ENCODE data around the gene TUBB. TPM values are rescaled to one million over a fixed set of nuclear protein-coding genes. Genes with fewer than 3 reads are reported as not detected.

The TUBB gene
- 1,719 and 1,734 TPM in 2 replicates for total RNA-seq (2021)
- long read RNA-seq, transcript TUBB-206 (4 exons, 2,632 nt), result minor isoform, 55 of 21,234 reads
- long read RNA-seq, transcript TUBB-205 (4 exons, 2,670 nt), result major isoform, 20,836 of 21,234 reads
- long read RNA-seq, partial matches to known transcripts, result 104 of 21,234 reads
- long read RNA-seq, other reads (novel, unspliced or antisense), result 234 of 21,234 reads

DNA sequence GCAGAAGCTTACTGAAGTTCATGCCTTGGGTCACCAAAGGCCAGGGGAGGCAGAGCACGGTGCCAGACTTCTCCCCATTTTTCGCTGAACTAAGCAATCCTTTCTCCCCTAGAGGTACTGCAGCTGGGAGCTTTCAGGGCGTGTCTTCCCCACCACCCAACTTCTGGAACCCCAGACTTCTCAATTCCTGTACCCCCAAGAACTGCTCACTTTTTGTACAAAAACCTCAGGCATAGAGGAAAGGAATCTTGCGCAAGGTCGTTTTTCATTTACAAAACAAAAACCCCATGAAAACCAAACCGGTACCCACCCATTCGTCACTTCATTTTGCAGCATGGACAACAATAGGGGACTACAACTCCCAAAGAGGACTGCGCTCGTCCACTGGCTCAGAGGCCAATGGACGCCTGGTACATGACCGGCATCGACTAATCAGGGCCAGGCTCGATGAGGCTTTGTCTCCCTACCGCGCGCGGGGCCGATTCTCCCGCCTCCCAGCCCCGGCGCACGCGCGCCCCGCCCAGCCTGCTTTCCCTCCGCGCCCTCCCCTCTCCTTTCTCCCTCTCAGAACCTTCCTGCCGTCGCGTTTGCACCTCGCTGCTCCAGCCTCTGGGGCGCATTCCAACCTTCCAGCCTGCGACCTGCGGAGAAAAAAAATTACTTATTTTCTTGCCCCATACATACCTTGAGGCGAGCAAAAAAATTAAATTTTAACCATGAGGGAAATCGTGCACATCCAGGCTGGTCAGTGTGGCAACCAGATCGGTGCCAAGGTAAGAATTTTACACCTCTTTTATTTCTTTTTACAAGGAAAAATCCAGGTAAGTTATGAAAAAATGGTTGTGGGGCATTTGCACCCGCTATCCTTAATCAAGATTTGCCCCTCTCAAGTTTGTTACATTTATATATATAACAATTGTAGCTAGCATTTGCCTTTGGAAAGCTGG lies at the start of gene TUBB:
Gene TUBB, plus strand, starts transcription at position 562 of the 947 bp plus-strand sequence. Its CDS starts 155 bp downstream, at position 717.
- no peak within 1 kb of the TSS for H4K8ac ChIP-seq (replicated peaks; ENCODE audit: insufficient read length, low read depth, low read length)
- no peak within 1 kb of the TSS for H2BK12ac ChIP-seq (ENCODE audit: insufficient read length, low read depth, low read length)
- no peaks in the 10 kb centered on the region for H3K27me3 ChIP-seq (ENCODE audit: insufficient read depth, low read length)
- H2BK15ac ChIP-seq (ENCODE audit: low read depth, low read length), result no peak within 1 kb of the TSS
- H3K18ac ChIP-seq (ENCODE audit: insufficient read length, low read depth, low read length), result peak within 1 kb of the TSS; percentile 78
- peaks cover 15% of the 10 kb centered on the region for H3K23me2 ChIP-seq (ENCODE audit: insufficient read length, low read depth, low read length, poor library complexity, severe bottlenecking)
- peak within 1 kb of the TSS; percentile 58 for H4K5ac ChIP-seq (ENCODE audit: insufficient read length, low read depth, low read length)
- H2BK5ac ChIP-seq (ENCODE audit: insufficient read length, low read length), result peak within 1 kb of the TSS; percentile 79
- H3K79me1 ChIP-seq (ENCODE audit: insufficient read depth, low read depth, low read length, poor library complexity, severe bottlenecking), result no peaks in the 10 kb centered on the region
- no peaks in the 10 kb centered on the region for H3K4me1 ChIP-seq (ENCODE audit: insufficient read depth, low read length)
- no peak within 1 kb of the TSS for H3K23ac ChIP-seq (ENCODE audit: insufficient read length, low read depth, low read length)
- Mint-ChIP-seq H3K9me3 (peaks cover 6 to 7% of the 10 kb centered on the region in 2 experiments; a peak in 4 of 5 replicates), H3K4me3 (peak within 1 kb of the TSS; percentile 93 to 98), H3K36me3 (ENCODE audit: insufficient read depth in 1 of 3, low read depth in 3 of 3) (peaks cover 43 to 58% (median 54%) of the 10 kb centered on the region in 3 experiments), H3K4me1 (peaks cover 39 to 54% of the 10 kb centered on the region in 2 experiments), H3K27ac (peak within 1 kb of the TSS; percentile 99 to 100 (median 99)), H3K27me3 (ENCODE audit: low read depth) (peaks cover 3% of the 10 kb centered on the region; the same call in 1 of the 2 replicates)
- H3T11ph ChIP-seq (ENCODE audit: low read length), result peak within 1 kb of the TSS; percentile 86
- H3K56ac ChIP-seq (ENCODE audit: insufficient read length, low read depth, low read length), result no peak within 1 kb of the TSS
- H3K9ac ChIP-seq (ENCODE audit: extremely low read depth, insufficient read length, low read length), result peak within 1 kb of the TSS; percentile 99
- TF ChIP-seq, protein P1, sequence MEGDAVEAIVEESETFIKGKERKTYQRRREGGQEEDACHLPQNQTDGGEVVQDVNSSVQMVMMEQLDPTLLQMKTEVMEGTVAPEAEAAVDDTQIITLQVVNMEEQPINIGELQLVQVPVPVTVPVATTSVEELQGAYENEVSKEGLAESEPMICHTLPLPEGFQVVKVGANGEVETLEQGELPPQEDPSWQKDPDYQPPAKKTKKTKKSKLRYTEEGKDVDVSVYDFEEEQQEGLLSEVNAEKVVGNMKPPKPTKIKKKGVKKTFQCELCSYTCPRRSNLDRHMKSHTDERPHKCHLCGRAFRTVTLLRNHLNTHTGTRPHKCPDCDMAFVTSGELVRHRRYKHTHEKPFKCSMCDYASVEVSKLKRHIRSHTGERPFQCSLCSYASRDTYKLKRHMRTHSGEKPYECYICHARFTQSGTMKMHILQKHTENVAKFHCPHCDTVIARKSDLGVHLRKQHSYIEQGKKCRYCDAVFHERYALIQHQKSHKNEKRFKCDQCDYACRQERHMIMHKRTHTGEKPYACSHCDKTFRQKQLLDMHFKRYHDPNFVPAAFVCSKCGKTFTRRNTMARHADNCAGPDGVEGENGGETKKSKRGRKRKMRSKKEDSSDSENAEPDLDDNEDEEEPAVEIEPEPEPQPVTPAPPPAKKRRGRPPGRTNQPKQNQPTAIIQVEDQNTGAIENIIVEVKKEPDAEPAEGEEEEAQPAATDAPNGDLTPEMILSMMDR (conservative IDR thresholded peaks at IDR 0.05), result no peak
- H4K20me1 ChIP-seq (ENCODE audit: control insufficient read depth, insufficient read depth, insufficient read length), result no peaks in the 10 kb centered on the region
- H3K27ac ChIP-seq (ENCODE audit: insufficient read length, low read depth, low read length), result peak within 1 kb of the TSS; percentile 81
- DNase-seq, result peak; percentile 99
- peak within 1 kb of the TSS; percentile 75; the same call in 1 of the 2 replicates for H3K14ac ChIP-seq (ENCODE audit: insufficient read depth, low read length)
- no peak within 1 kb of the TSS for H2AK5ac ChIP-seq (ENCODE audit: insufficient read length, low read length)
- H4K91ac ChIP-seq (ENCODE audit: insufficient read length, low read depth, low read length), result no peak within 1 kb of the TSS
- H3K9me3 ChIP-seq (ENCODE audit: control insufficient read depth, low read depth, low read length), result no peaks in the 10 kb centered on the region
- WGBS (ENCODE audit: extremely low coverage, insufficient read length, low lambda C conversion rate), result no CpG with 5 or more reads among the region's 38 CpGs
- H2BK120ac ChIP-seq (ENCODE audit: low read depth, low read length, poor library complexity, severe bottlenecking), result peak within 1 kb of the TSS; percentile 74
- H2BK20ac ChIP-seq (ENCODE audit: low read depth, low read length, poor library complexity, severe bottlenecking), result no peak within 1 kb of the TSS
- peaks cover 11% of the 10 kb centered on the region; the same call in 1 of the 2 replicates for H3K79me2 ChIP-seq (ENCODE audit: insufficient read depth, low read length)
- peak within 1 kb of the TSS; percentile 92 for H3K4me2 ChIP-seq (ENCODE audit: insufficient read depth, insufficient read length, low read length)
- peak within 1 kb of the TSS; percentile 78; the same call in 1 of the 2 replicates for H3K4ac ChIP-seq (ENCODE audit: low read depth, low read length)
- H2AFZ ChIP-seq (ENCODE audit: low read length), result no peak within 1 kb of the TSS
